ENCODE measurements around the gene BMP5. TPM values are rescaled to one million over a fixed set of nuclear protein-coding genes. Genes with fewer than 3 reads are reported as not detected.

Gene BMP5
- total RNA-seq, 1 experiment from 2014 or later, result 17.7 TPM

DNA sequence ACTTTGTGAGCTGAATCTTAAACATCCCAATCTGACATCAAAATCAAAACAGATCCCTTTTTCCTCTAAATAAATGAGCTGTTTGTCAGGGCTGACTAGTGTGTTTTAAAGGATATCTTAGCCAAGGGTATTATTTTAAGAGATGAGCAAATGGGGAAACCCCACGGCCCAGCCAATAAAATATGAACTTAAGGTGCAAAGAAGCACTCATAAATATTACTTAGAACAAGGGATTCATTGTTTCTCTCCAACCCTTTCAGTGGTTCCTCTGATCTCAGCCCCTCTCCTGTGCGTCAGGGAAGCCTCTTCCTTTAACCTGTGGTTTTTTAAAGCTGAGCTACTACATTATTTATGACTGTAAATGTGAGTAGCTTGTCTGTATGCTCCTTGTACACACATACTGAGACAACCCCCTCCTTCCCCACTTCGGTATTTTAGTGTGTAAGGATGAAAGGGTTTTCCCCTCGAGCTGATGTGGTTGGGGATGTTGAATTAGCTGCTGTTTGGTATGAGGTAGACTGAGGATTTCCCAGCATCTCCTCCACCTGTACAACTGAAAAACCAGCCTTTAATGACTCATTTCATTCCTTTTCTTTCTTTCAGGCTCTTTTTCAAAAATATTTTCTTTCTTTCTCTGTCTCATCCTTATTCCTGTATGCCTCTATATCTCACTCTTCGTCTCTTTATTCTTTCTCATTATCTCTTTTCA, 6.5 kb downstream of the BMP5 start:
- no TSS peak for BruUV-seq (replicated peaks)
- no peaks in the 10 kb centered on the region for H3K27me3 ChIP-seq (ENCODE audit: control insufficient read depth, insufficient read depth, low read length)
- no peaks in the 10 kb centered on the region for H3K9me3 ChIP-seq (ENCODE audit: control insufficient read depth, insufficient read depth, low read depth, low read length)
- intact Hi-C loops (cut with micrococcal nuclease; ENCODE audit: unreplicated experiment), result loop anchor here (5.0 kb wide), 1 partner anchor 42 kb away; no protein-coding TSS in a partner anchor
- TF ChIP-seq, protein P1, sequence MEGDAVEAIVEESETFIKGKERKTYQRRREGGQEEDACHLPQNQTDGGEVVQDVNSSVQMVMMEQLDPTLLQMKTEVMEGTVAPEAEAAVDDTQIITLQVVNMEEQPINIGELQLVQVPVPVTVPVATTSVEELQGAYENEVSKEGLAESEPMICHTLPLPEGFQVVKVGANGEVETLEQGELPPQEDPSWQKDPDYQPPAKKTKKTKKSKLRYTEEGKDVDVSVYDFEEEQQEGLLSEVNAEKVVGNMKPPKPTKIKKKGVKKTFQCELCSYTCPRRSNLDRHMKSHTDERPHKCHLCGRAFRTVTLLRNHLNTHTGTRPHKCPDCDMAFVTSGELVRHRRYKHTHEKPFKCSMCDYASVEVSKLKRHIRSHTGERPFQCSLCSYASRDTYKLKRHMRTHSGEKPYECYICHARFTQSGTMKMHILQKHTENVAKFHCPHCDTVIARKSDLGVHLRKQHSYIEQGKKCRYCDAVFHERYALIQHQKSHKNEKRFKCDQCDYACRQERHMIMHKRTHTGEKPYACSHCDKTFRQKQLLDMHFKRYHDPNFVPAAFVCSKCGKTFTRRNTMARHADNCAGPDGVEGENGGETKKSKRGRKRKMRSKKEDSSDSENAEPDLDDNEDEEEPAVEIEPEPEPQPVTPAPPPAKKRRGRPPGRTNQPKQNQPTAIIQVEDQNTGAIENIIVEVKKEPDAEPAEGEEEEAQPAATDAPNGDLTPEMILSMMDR (IDR thresholded peaks at IDR 0.05), result no peak
- peak; percentile 97 for TF ChIP-seq TCF7L2 (IDR thresholded peaks at IDR 0.05; ENCODE audit: low read depth, low read length)
- TF ChIP-seq, protein P2, sequence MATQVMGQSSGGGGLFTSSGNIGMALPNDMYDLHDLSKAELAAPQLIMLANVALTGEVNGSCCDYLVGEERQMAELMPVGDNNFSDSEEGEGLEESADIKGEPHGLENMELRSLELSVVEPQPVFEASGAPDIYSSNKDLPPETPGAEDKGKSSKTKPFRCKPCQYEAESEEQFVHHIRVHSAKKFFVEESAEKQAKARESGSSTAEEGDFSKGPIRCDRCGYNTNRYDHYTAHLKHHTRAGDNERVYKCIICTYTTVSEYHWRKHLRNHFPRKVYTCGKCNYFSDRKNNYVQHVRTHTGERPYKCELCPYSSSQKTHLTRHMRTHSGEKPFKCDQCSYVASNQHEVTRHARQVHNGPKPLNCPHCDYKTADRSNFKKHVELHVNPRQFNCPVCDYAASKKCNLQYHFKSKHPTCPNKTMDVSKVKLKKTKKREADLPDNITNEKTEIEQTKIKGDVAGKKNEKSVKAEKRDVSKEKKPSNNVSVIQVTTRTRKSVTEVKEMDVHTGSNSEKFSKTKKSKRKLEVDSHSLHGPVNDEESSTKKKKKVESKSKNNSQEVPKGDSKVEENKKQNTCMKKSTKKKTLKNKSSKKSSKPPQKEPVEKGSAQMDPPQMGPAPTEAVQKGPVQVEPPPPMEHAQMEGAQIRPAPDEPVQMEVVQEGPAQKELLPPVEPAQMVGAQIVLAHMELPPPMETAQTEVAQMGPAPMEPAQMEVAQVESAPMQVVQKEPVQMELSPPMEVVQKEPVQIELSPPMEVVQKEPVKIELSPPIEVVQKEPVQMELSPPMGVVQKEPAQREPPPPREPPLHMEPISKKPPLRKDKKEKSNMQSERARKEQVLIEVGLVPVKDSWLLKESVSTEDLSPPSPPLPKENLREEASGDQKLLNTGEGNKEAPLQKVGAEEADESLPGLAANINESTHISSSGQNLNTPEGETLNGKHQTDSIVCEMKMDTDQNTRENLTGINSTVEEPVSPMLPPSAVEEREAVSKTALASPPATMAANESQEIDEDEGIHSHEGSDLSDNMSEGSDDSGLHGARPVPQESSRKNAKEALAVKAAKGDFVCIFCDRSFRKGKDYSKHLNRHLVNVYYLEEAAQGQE (IDR thresholded peaks at IDR 0.05; ENCODE audit: insufficient read depth in 1 of 2, low read depth in 2 of 2, low read length in 1 of 2), result no peak; a peak in 1 of 4 replicates
- no peak for TF ChIP-seq SIN3A (IDR thresholded peaks at IDR 0.05; ENCODE audit: borderline replicate concordance, insufficient read depth, low read depth, low read length)
- TF ChIP-seq POLR2AphosphoS5 (IDR thresholded peaks at IDR 0.05; ENCODE audit: low read depth, low read length), result peak; percentile 75; the same call in 1 of the 2 replicates
- CTCF ChIA-PET, result no interaction called here
- in situ Hi-C loops (cut with HindIII; ENCODE audit: low pct_unique_long_range_greater_than_20kb, low sequenced_read_pairs), result no loop called here
- ATAC-seq, result peak; percentile 95
- H3K4me1 ChIP-seq (ENCODE audit: control insufficient read depth, insufficient read depth, low read length), result peaks cover 50% of the 10 kb centered on the region
- no peaks in the 10 kb centered on the region for H3K36me3 ChIP-seq (ENCODE audit: control insufficient read depth, insufficient read depth, low read length)
- peak overlapping the region; percentile 99 for H3K27ac ChIP-seq (ENCODE audit: low read length)
- POLR2A ChIA-PET, result no interaction called here
- H3K4me3 ChIP-seq (ENCODE audit: low read depth in 2 of 2, low read length in 2 of 2), result peak overlapping the region; percentile 30 to 51; a peak in 3 of 4 replicates
- DNase-seq (ENCODE audit: low read depth, low spot score), result peak; percentile 69

DNA sequence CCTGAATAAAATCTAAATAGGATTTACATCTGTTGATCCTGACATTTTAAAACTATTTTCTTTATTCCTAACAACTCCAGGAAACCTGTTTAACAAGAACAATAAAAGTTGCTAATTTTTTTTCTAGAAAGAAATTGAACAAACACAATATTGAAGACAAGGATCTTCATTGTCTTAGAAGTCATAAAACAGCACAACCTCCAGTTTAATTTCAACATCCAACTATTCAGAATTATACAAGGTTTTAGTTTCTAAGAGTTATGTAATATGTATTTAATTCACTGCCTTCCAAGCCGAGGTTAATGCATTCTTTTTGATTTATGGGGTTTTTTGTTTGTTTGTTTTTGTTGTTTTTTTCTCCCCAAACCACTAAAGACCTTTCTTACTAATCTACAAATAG, 7.2 kb downstream of the BMP5 start:
- peaks cover 50% of the 10 kb centered on the region for H3K4me1 ChIP-seq (ENCODE audit: control insufficient read depth, insufficient read depth, low read length)
- intact Hi-C loops (cut with micrococcal nuclease; ENCODE audit: unreplicated experiment) (loop anchor here (5.0 kb wide), 1 partner anchor 41 kb away; no protein-coding TSS in a partner anchor), in situ Hi-C loops (cut with HindIII; ENCODE audit: low pct_unique_long_range_greater_than_20kb, low sequenced_read_pairs) (no loop called here)
- CTCF ChIA-PET, result no interaction called here
- H3K27me3 ChIP-seq (ENCODE audit: control insufficient read depth, insufficient read depth, low read length), result no peaks in the 10 kb centered on the region
- H3K9me3 ChIP-seq (ENCODE audit: control insufficient read depth, insufficient read depth, low read depth, low read length), result no peaks in the 10 kb centered on the region
- H3K27ac ChIP-seq (ENCODE audit: low read length), result peak overlapping the region; percentile 99
- BruUV-seq (replicated peaks), result no TSS peak
- TF ChIP-seq SIN3A (IDR thresholded peaks at IDR 0.05; ENCODE audit: borderline replicate concordance, insufficient read depth, low read depth, low read length) (no peak), TCF7L2 (IDR thresholded peaks at IDR 0.05; ENCODE audit: low read depth, low read length) (no peak), POLR2AphosphoS5 (IDR thresholded peaks at IDR 0.05; ENCODE audit: low read depth, low read length) (no peak)
- TF ChIP-seq, protein P2 (IDR thresholded peaks at IDR 0.05; ENCODE audit: insufficient read depth in 1 of 2, low read depth in 2 of 2, low read length in 1 of 2), result no peak
- TF ChIP-seq, protein P1 (IDR thresholded peaks at IDR 0.05), result no peak
- H3K36me3 ChIP-seq (ENCODE audit: control insufficient read depth, insufficient read depth, low read length), result no peaks in the 10 kb centered on the region
- H3K4me3 ChIP-seq (ENCODE audit: low read depth in 2 of 2, low read length in 2 of 2), result no peak overlapping the region
- no peak for ATAC-seq
- no peak for DNase-seq (ENCODE audit: low read depth, low spot score)
- POLR2A ChIA-PET, result no interaction called here
